ENCODE data around the gene EMC8.
"Not testable (repeated sequence)": the region's sequence is repeated elsewhere in the genome, so short reads cannot be mapped to it uniquely, and the experiment has no call there.

DNA sequence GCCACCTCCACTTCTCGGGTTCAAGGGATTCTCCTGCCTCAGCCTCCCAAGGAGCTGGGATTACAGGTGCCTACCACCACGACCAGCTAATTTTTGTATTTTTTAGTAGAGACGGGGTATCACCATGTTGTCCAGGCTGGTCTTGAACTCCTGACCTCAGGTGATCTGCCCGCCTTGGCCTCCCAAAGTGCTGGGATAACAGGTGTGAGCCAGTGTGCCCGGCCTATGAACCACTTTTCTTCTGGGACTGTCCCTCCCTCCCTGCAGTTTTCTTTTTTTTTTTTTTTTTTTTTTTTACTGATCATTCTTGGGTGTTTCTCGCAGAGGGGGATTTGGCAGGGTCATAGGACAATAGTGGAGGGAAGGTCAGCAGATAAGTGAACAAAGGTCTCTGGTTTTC, 8.0 kb upstream of the EMC8 start:
- TF ChIP-seq CTCF (IDR thresholded peaks at IDR 0.05; ENCODE audit: low read depth, low read length); EZH2phosphoT487 (IDR thresholded peaks at IDR 0.05; ENCODE audit: low read depth): not testable (repeated sequence)

Data from OCI-LY3 (cell line).